Activated CD8-positive, alpha-beta memory T cell treated with anti-CD3 and anti-CD28 coated beads for 1 hour (primary cell): ENCODE data around the gene ANKRD28.

Experiments used
- DNase-seq, 2 donors: peaks; one replicate each; pipeline ENCODE4 v3.0.0-alpha.2; 2020; ENCODE audit warnings: low read depth in 1 of 2; ENCODE audit errors: extremely low read depth in 1 of 2

ANKRD28 gene

DNA sequence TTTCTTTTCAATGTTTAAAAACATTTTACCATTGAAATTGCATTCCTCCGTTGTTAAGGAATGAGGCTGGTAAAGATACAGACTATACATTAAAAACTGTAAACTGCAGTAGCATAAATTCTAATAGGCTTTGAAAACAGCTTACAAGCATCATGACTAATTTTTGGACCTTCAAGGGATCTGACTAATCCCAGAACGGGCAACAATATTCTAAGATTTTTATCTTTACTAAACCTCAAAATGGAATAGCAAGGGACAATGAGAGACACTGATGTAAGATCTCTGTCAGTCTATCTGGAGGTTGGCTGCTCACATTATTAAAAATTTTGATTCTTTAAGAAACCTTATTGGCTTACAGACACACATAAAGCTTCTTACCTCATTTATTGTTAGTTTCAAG, 121.5 kb downstream of the ANKRD28 start:
- DNase-seq = no peak

- DNase-seq = no peak
Observed at GRCh38 chr3:15673536-15673935, 124.2 kb downstream of the ANKRD28 start.

DNA sequence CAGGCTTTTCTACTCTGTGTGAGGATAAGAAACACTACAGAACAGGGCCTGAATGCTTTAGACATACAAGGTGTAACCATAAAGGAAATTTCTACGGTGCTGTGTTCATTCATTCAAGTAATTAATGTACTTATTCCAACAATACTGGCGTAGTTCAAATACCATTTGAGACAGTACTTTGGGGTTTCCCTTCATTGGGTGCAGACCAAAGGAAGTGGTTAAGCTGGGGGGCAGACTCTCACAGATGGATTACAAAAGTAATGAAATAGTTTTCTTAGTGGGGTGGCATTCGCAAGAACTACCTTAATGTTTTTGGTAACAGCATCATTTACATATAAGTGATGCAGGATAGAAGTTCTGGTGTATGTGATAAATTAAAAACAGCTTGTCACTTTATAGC, 130.3 kb downstream of the ANKRD28 start:
- no peak for DNase-seq

DNA sequence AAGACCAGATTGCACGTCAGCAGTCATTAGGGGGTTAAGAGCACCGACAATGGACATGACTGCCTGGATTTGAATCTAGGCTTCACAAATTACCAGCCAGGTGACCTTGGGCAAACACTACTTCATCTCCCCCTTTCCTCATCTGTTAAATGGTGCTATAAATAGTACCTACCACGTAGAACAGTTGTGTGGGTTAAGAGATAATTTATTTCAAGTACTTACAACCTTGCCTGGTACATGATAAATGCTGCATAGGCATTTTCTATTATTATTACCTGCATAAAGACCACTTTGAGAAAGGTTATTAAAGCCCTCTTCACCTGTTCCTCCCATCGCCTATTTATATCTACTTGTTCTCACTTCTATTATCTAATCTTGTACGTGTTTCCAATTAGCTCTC, 131.5 kb downstream of the ANKRD28 start:
- DNase-seq = no peak

- no peak for DNase-seq
Observed at GRCh38 chr3:15665510-15666150, 132.1 kb downstream of the ANKRD28 start.

DNA sequence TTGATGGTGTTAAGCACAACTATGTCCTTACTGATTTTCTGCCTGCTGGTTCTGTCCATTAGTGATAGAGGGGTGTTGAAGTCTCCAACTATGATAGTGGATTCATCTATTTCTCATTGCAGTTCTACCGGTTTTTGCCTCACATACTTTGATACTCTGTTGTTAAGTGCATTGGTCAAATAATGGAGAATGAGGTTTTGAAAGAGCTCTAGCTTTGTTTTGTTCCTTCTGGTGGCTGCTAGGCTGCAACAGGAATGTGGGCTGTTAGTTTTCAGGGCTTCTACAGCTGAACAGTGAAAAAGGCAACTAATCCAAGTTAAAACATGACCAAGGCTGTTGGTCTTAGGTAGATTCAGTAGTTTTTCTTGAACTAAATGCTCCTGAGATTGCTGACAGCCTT, 133.6 kb downstream of the ANKRD28 start:
- no peak for DNase-seq

GRCh38 chr3:15660055-15660935, 137.5 kb downstream of the ANKRD28 start:
- no peak for DNase-seq

DNA sequence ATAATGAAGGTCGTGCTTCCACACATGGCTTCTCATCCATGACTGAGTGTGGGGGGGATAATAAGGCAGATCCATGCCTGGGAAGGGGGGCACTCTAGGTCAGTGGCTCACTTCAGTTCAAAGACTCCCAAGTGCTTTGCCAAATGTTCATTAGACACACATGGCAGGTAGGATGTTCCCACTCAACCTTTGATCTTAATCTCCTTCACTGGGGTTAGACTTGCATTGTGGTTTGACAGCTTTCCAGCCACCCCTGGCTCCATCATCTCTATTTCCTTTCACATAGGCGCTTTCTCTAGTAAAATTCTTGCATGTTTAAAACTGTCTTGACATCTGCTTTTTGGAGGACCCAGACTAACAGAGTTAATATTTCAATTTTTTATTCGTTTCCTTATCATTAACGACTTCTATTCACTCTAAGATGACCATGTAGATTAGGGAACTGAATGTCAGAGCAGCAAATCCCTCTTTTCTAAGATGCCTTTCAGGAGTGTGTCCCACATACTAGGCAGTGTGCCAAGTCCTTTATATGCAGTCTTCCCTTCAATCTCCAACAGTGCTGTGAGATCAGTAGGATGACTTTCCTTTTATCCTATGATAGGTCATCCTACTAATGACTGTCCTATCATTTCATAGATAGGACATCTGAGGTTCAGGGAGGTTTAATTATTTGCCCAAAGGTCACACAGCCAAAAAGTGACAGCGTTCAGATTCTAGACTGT, 138.4 kb downstream of the ANKRD28 start:
- no peak for DNase-seq

DNA sequence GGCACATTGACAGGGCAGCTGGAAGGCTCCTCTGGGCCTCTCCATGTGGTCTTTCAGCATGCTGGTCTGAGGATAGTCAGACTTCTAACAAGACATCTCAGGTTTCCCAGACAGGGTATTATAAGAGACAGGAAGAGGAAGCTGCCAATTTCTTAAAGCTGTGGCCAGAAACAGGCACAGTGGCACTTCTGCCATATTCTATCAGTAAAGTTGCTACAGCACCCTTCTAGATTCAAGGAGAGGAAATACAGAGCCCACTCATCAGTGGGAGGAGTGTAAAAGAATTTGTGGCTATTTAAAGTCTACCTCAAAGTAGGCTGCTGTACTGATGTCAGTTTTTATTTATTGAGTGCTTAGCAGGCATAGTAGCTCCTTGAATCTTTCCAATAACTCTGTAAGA, 140.8 kb downstream of the ANKRD28 start:
- no peak for DNase-seq

- DNase-seq = no peak
Observed at GRCh38 chr3:15656342-15656741, 141.4 kb downstream of the ANKRD28 start.

- no peak for DNase-seq
Observed at GRCh38 chr3:15654891-15655290, 142.9 kb downstream of the ANKRD28 start.

GRCh38 chr3:15654127-15654526, 143.7 kb downstream of the ANKRD28 start:
- DNase-seq = no peak

DNA sequence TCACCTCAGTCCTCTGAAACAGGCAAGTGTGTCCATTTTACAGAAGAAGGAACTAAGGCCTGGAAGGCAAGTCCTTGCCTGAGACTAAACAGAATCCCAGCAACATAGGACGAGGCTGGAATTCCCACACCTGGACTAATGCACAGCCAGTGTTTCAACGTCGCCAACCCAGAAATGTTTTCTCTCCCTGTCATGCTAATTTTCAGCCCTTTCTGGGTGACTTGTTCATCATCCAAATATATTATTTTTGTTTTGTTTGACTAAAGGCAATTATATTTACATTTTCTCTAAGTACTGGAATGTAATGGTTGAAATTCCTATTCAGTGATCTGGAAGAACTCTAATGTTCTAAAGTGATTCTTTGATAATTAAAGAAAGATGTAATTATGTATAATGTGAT, 144.5 kb downstream of the ANKRD28 start:
- DNase-seq = no peak

DNA sequence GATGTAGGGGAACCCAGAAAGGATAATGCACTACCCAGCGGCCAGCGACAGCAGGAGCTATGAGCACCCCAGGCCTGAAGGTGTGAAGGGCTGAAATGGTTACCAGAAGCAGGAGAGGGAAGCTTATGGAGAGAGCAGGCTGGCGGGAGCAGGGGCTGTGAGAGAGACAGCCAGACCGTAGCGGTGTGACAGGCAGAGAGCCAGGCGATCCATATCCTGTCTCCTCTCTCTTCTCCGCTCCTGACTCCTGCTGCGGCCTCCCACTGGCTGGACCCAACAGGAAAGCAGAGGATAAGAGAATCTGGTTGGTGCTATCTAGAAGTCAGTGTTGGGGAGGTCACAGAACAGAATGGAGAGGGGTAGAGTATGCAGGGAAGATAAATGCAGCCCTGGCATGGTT, 146.4 kb downstream of the ANKRD28 start:
- no peak for DNase-seq

- DNase-seq = no peak
Observed at GRCh38 chr3:15649858-15650257, 147.9 kb downstream of the ANKRD28 start.

DNA sequence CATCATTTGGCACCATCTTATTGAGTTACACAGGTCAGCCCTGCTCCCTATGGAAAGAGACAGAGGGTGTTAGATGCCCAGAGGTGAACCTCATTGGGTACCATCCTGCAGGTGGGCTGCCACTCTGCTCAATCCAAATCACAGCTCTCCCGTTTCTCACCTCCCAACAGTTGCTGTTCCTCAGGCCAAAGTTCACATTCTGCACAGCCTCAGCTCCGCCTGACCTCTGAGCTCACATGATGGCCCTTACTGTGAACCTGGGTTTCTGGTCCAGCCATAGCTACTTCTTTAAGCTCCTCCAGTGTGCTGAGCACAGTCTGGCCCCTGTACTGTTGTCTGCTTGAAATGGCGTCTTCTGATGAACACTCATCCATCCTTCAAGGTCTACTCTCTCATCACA, 148.4 kb downstream of the ANKRD28 start:
- no peak for DNase-seq

GRCh38 chr3:15647611-15648167, 150.1 kb downstream of the ANKRD28 start:
- peak in 1 of 2 donors; percentile 11 for DNase-seq

DNA sequence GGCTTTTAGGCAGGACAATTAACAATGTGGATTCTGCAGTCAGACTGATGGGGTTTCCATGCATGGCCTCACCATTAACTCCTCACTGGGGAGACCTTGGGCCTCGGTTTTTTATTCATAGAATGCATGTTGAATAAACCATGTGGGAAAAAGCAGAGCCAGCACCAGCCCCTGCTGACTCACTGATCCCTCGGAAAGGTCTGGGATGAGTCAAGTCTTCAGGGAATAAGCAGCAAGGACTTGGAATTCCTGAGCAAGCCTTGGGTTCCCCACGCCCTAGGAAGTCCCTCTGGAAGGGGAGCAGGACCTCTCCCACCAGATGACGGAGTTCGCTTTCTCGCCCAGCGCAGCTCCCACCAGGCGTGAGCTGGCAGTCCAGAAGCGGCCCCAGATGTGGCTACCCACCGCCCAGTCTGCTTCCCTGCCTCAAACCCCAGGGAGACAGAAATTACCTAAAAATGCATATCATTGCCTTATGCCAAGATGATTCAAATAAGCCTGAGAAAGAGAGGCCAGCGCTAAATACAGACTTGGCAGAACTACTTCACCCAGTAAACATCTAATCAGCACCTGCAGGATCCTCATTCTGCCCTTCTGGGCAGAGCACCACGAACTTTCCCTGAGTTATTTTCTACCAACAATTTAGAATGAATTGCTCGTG, 150.8 kb downstream of the ANKRD28 start:
- DNase-seq = no peak

GRCh38 chr3:15645740-15646501, 151.9 kb downstream of the ANKRD28 start:
- no peak for DNase-seq

GRCh38 chr3:15645246-15645645, 152.5 kb downstream of the ANKRD28 start:
- no peak for DNase-seq
